Suppressor macrophage (primary cell): Measurements from ENCODE around the gene TNFRSF1B.
A peak's percentile ranks its signal among the peaks of the same experiment; 100 is the strongest.
"Not testable (repeated sequence)": the region's sequence is repeated elsewhere in the genome, so short reads cannot be mapped to it uniquely, and the experiment has no call there.

Source experiments
- DNase-seq, 4 experiments: peaks; one replicate each; pipeline ENCODE4 v3.0.0-alpha.2; 2020 to 2022

The TNFRSF1B gene

DNA sequence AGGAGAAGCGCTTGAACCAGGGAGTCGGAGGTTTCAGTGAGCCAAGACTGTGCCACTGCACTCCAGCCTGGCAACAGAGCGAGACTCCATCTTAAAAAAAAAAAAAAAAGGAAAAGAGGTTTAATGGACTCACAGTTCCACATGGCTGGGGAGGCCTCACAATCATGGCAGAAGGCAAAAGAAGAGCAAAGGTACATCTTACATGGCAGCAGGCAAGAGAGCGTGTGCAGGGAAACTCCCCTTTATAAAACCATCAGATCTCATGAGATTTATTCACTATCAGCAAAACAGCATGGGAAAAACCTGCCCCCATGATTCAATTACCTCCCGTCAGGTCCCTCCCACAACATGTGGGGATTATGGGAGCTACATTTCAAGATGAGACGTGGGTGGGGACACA is 57.3 kb downstream of the TNFRSF1B start:
- DNase-seq = not testable (repeated sequence)

DNA sequence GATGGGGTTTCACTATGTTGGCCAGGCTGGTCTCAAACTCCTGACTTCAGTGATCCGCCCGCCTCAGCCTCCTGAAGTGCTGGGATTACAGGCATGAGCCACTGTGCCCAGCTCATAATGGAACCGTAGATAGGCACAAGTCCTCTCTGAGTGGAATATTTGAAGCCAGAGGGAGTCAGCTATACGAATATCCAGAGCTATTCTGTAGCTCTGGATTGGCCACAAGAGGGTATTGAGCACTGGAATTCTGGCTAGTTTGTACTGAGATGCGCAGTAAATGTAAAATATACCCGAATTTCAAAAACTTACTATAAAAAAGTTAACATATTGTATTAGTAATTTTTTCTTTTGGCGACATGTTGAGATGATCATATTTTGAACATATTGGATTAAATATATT is 62.2 kb downstream of the TNFRSF1B start:
- DNase-seq = no peak

DNA sequence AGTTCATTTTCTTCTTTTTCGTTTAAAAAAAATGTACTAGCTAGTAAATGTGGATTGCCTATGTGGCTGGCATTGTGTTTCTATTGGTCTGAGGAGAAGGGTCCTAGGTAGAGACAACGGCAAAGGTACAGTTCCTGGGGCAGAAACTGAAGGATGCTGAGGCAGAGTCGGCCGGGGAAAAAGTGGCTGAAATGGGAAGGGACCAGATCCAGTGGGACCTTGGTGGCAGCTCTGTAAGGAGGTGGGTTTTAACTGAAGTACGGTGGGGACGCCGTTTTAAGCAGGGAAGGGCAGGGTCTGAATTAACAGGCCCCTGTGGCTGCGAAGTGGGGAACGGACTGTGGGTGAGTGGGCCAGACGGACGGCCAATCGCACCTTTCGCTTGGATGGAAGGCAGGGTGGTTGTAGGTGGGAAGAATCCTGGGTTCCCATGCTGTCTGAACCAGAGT is 62.6 kb downstream of the TNFRSF1B start:
- no peak for DNase-seq

DNA sequence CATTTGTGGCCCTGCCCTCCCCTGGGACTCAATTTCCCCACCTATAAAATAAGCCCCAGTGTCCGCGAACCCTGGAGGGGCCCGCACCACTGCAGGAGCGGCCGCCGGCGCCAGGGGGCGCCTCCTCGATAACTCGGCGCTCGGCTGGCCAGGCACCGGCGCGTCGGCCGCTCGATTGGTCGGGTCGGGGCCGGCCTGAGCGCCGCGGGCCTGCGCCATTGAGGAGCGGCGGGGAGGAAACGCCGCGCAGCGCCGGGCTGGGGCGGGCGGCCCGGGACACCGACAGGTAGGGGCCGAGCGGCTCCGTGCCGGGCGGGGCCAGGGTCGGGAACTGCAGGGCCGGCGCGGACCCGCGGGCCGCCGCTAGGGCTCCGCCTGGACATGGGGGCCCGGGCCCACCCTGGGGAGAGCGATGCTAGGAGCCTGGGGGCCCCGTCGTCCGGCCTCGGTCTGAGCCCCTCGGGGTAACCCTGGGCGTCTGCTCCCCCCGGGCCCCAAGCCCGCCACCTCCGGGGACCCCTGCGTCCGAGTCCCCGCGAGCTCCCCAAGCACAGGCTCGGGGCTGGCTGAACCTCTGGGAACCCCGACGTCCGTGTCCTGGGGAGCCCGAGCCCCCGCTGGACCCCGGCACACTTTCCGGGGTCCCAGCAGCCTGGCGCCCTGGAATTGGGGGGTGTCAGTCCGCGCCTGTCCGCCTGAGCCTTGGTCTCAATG is 63.2 kb downstream of the TNFRSF1B start, which contains the start of gene VPS13D:
Gene VPS13D (plus strand): TSS at position 196 of the 714 bp plus-strand sequence. CDS start 4,237 bp downstream, outside the sequence.
- peak; percentile 90 to 96 (median 94) for DNase-seq

DNA sequence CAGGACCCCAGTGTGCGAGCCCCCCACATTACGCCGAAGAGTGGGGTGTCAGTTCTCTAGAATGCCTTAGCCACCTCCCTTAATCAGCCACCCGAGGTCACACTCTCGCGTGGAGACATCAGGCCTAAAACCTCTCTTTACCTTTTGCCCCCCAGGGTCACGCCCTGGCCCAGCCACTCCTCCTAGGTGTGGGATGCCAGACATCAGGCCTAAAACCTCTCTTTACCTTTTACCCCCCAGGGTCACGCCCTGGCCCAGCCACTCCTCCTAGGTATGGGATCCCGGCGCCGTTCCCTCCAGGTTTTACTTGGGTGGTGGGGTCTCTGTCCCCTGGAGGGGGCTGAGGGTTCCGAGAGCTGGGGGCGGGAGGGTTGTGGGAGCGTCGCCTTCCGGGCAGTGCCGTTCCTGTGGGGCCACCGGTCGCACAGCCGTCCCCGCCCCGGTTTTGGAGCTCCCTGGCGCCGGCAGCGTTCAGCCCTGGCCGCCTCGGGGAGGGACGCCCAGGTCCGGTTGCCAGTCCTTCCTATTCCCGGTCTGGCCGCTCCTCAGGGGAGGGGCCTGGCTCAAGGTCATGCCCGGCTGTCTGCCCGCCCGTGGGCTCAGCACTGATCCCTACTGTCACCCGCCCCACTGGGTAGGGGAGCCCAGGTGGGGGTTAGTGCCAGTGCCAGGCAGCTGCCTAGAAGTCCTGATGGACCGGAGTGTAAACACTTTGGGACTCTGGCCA is 63.9 kb downstream of the TNFRSF1B start:
- peak; percentile 47 to 82 (median 60) for DNase-seq

DNA sequence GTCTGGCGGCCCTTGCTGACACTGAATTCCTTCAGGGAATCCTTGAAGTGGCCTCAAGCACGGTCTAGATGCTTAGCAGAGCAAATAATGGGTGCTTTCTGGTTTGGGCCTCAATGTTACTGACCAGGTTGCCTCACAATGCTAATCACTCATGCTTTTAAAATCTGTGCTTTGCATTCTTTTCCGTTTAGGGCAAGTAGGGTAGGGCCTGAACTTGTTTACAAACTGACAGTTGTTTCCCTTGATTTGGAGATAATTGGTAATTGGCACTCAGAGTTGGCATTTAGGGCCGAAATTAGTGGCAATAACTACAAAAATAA is 64.4 kb downstream of the TNFRSF1B start:
- no peak for DNase-seq

DNA sequence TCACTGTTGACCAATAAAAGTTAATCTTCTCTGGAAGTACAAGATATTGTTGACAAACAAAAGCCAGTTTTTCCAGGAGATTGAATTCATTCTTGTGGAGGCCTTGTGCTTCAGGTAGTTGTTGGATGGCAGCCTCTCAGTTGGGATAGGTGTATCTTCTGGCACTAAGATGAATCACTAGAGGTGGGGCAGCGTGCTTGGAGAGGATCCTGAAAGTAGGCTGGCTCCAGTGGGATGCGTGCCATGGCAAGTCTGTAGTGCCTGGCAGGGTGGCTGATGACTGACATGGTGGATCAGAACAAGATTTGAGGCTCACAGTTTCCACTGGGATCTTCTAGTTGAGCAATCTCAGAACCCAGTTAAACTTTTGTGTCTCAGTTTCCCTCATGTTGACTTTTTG is 65.4 kb downstream of the TNFRSF1B start:
- no peak for DNase-seq

DNA sequence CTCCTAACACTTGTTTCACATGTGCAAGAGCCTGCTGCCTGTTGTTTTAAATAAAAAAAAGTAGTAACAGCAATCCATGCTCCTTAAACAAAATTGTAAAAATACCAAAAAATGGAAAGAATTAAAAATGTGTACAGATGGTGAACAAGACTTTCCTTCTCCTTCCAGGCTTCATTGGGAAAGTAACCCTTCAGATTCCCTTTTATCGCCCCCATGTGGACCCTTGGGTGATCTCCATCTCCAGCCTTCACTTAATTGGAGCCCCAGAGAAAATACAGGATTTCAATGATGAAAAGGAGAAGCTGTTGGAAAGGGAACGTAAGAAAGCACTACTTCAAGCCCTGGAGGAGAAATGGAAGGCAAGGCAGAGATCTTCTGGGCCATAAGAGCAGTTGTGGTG is 77.3 kb downstream of the TNFRSF1B start:
- DNase-seq = peak; percentile 59 to 70 (median 62)

DNA sequence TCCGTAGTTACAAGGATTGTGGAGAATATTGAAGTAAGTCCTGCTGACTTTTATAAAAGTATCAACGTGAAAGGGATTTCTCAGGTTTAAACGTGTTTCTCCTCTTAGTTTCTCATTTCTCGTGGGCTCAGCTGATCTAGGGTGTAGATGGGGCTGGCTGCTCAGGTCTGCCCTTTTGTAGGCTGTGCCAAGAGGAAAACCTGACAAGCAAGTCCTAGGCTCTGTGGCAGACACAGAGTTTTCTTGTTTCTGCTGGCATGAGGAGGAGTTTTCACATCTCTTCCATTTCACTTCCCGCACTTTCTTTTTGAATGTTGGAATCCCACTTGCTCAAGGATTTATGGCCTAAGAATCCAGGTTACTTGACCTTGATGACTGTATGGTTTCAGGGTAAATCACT is 77.8 kb downstream of the TNFRSF1B start:
- no peak for DNase-seq

DNA sequence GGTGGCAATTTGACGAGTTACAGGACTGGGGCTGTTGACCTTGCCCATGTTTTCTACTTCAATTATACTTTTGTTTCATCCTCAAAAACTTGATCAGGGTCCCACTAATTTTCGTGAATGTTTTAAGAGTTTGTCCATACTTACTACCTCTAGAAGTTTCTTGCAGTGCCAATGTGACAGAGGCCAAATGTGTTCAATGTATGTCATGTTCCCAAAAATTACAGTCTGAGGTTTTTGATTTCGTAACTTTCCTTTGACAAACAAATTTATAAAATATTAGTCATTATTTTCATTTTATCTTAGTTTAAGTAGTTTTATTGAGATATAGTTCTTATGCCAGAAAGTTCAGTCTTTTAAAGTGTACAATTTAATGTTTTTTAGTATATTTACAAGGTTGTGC is 78.3 kb downstream of the TNFRSF1B start:
- peak in 1 of 4 experiments; percentile 6 for DNase-seq

DNA sequence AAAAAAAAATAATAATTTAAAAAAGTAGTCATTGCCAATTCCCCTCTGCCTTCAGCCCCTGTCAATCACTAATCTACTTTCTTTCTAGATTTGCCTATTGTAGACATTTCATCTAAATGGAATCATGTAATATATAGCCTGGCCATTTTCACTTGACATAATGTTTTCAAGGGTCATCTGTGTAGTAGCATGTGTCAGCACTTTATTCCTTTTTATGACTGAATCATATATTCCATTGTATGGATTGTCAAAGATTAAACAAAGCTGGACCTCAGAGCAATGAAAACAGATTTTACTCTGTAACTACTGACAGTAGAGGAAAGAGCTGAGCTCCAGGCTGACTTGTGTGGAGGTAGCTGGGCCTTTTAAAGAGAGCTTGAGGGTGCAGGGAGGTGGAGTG is 78.9 kb downstream of the TNFRSF1B start:
- no peak for DNase-seq

DNA sequence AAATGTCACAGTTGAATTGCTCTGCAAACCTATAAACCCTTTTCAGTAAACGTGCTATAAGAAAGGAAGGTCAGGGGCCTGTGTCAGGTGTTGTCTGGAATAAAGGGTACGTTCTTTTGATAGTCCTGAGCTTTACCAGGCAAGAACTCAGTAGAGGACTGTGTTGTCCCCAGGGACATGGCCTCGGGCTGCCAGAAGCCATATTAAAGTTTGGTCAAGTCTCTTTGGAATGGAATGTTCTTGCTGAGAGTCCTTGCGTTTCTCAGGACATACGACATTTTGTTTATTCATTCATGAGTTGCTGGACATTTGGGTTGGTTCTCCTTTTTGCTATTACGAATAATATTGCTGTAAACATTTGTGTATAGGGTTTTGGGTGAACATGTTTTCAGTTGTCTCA is 79.8 kb downstream of the TNFRSF1B start:
- no peak for DNase-seq

DNA sequence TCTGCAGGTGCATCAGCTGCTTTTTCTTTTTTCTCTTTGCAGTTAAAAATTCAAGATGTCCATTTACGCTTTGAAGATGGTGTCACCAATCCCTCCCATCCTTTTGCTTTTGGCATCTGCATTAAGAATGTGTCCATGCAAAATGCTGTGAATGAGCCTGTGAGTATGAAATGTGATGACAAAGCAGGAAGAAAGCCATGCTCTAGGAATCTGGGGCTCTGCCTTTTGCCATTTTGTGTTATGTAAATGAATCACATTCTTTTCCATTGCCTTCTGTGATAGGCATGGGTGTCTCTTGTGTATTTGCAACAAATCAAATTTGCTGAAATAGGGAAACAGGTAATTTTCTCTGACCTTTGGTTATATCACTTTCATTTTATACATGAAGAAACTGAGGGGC is 82.4 kb downstream of the TNFRSF1B start:
- DNase-seq = no peak

DNA sequence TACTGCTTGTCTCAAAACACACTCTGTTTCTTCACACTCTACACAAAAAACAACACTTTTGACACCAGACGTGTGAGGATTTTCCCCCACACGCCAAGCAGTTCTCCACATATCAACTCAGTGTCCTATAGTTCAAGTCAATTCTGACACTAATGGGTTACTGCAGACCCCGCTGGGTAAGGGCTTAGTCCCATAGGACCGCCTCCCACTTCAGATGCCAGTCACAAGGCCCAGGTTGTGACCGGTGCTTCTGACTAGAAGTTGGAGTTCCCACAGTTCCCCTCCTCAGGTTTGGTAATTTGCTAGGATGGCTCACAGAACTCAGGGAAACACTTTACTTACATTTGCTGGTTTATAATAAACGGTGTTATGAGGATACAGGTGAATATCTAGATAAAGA is 83.0 kb downstream of the TNFRSF1B start:
- no peak for DNase-seq

DNA sequence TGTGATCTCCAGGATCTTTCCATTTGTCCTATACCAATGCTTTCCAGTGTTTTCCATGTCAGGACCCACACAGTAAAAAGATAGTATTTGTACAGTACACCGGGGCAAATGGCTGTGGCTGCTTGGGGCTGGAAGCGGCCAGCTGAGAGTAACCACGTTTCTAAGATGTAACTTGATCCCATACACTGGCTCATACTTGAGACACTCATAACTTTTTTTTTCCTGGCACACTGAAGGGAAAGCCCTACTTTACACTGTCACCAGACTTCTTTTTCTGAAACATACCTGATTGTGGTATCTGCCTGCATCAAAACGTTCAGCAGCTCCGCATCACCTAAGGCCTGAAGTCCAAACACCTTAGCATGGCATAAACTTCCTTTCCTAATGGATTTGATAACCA is 84.7 kb downstream of the TNFRSF1B start:
- DNase-seq = no peak

DNA sequence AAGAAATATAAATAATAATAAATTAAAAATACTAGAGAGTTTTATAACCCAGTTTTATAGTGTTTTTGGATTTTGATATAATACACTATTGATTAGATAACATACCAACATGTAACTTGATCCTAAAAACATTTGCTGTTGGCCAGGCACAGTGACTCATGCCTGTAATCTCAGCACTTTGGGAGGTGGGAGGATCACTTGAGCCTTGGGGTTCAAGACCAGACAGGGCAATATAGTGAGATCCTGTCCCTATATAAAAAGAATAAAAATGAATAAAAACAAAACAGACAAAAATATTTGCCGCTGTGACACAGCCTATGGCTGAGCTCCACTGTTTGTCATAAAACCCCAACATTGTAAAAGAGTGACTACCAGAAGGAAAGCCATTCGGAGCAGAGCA is 89.1 kb downstream of the TNFRSF1B start:
- DNase-seq = no peak

DNA sequence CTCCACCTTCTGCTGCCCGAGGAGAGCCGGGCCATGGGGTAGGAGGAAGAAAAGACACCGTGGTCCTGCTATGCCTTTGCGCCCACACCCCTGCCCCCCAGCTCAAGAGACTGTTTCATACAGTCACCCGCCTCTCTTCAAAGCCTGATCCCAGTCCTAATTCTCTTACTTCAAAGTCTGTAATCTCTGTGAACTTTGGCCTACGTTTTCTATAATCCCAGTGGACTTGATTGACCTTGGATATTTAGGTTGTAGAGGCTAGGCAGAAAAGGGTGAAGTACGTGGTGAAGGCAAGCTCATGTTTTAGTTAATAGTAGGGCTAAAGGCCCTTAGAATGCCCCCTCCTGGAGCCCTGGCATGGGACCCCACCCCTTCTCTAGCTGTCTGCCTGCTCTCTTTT is 91.5 kb downstream of the TNFRSF1B start:
- no peak for DNase-seq
